ENCODE data around the gene GLRA2. TPM values are rescaled to one million over a fixed set of nuclear protein-coding genes. Genes with fewer than 3 reads are reported as not detected.
"Not testable (repeated sequence)": the region's sequence is repeated elsewhere in the genome, so short reads cannot be mapped to it uniquely, and the experiment has no call there.

The GLRA2 gene
- total and polyA plus RNA-seq, 9 donors: 0.07 to 0.25 (median 0.11) TPM

DNA sequence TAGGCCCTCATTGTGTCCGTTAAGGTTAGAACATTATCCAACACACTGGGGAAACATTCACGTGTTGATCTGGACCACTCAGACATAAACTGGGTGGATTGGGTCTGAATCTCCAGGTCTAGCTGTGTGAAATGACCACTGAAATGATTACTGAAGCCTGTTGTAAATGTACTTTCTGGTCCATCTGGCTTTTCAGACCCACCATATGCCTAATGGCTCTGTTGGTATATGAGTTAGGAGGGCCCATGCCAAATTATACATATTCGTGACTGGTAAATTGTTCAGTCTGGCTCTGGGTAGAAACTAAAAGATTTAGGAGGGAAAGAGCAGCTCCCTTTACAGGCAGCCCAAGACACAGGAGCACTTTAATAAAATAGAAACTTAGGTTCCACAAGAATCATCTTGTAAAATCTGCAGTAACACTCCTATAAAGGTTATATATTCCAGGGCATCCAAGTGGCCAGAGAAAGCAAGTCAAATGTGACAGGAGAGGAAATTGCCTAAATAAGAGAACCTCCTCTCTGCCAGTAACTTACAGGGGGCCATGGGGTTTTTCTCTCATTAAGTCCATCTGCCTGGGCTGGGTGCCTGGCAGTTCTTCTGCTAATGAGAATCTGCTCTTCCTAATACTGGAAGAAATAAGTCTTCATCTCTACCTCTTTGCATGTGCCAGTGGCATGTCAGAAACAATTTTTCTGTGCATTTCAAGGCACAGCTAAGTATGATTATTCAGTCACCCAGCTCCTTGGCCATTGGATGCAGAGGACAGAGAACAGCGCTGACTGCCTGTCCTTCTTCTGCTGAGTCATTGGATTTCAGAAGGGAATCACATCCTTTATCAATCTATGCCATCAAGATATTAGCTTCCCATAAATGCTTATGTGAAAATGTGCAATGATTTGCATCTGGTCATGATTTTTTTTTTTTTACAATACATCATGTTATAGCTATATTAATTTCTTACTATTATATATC lies 112.6 kb downstream of the GLRA2 start:
- WGBS (ENCODE audit: insufficient coverage): no CpG with 5 or more reads among the region's 4 CpGs
- H3K4me1 ChIP-seq (ENCODE audit: control insufficient read depth, insufficient read depth, low read length): no peaks in the 10 kb centered on the region
- no peaks in the 10 kb centered on the region for H3K36me3 ChIP-seq (ENCODE audit: control insufficient read depth, insufficient read depth, low read length)
- H3K4me3 ChIP-seq (ENCODE audit: low read length): no peak overlapping the region
- peaks cover 4% of the 10 kb centered on the region for H3K27me3 ChIP-seq (ENCODE audit: control insufficient read depth, insufficient read depth, low read length)
- H3K27ac ChIP-seq (ENCODE audit: low read length): no peak overlapping the region
- DNase-seq: no peak
- H3K9me3 ChIP-seq (replicated peaks; ENCODE audit: control insufficient read depth, low read depth, low read length): no peaks in the 10 kb centered on the region

GRCh38 chrX:14660970-14661369 lies 131.6 kb downstream of the GLRA2 start:
- Histone ChIP-seq H3K27ac (ENCODE audit: low read length) (no peak overlapping the region), H3K36me3 (ENCODE audit: control insufficient read depth, insufficient read depth, low read length) (no peaks in the 10 kb centered on the region), H3K27me3 (ENCODE audit: control insufficient read depth, insufficient read depth, low read length) (peaks cover 2% of the 10 kb centered on the region), H3K9me3 (replicated peaks; ENCODE audit: control insufficient read depth, low read depth, low read length) (no peaks in the 10 kb centered on the region), H3K4me3 (ENCODE audit: low read length) (no peak overlapping the region), H3K4me1 (ENCODE audit: control insufficient read depth, insufficient read depth, low read length) (no peaks in the 10 kb centered on the region)
- DNase-seq: no peak
- no CpG with 5 or more reads among the region's 2 CpGs for WGBS (ENCODE audit: insufficient coverage)

DNA sequence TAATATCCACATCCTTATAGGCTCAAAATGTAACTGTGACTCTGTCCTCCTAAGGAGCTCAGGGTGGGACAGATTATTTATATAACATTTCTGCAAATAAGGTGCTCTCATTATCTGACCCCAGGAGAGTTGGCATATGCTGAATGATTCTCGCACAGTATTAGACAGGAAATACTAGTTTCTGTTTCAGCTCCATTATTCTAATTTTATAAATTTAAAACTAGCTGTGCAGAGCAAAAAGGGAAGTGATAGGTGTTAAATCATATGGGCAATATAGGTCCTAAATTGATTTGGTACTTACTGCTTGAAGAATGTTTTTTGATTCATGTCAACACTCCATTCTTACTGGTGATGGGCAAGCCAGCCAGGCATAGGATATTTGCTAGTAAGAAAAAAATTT lies 141.5 kb downstream of the GLRA2 start:
- Histone ChIP-seq H3K4me3 (ENCODE audit: low read length) (no peak overlapping the region), H3K27ac (ENCODE audit: low read length) (no peak overlapping the region), H3K27me3 (ENCODE audit: control insufficient read depth, insufficient read depth, low read length) (peaks cover 5% of the 10 kb centered on the region), H3K4me1 (ENCODE audit: control insufficient read depth, insufficient read depth, low read length) (no peaks in the 10 kb centered on the region), H3K36me3 (ENCODE audit: control insufficient read depth, insufficient read depth, low read length) (no peaks in the 10 kb centered on the region), H3K9me3 (replicated peaks; ENCODE audit: control insufficient read depth, low read depth, low read length) (no peaks in the 10 kb centered on the region)
- DNase-seq: no peak
- WGBS (ENCODE audit: insufficient coverage): no CpG with 5 or more reads among the region's 1 CpG

DNA sequence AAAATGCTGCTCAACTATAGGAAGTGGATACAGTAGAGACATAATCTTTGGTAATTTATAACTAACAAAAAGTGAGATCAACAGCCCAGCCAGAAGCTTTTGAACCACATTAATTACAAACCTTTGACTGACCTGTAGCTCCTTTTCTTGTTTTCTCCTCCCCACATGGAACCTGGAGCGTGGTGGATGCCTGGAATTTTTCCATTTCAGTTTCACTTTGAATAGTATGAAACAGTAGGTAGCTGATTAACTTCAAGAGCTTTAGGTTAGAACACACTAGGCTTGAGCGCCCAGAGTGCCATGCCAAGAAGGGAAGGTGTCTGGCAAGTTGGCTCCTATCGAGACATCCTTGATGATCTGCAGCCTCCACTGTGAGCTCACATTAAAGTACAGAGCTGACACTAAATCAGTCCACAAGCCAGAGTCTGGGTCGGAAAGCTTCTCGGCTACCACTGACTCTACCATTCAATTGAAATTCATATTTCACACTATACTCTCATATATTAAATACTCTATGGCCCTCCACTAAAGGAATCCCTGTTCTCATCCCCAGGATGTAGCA lies 143.4 kb downstream of the GLRA2 start:
- Histone ChIP-seq H3K27me3 (ENCODE audit: control insufficient read depth, insufficient read depth, low read length) (peaks cover 5% of the 10 kb centered on the region), H3K27ac (ENCODE audit: low read length) (no peak overlapping the region), H3K4me1 (ENCODE audit: control insufficient read depth, insufficient read depth, low read length) (no peaks in the 10 kb centered on the region), H3K36me3 (ENCODE audit: control insufficient read depth, insufficient read depth, low read length) (no peaks in the 10 kb centered on the region), H3K4me3 (ENCODE audit: low read length) (no peak overlapping the region), H3K9me3 (replicated peaks; ENCODE audit: control insufficient read depth, low read depth, low read length) (no peaks in the 10 kb centered on the region)
- WGBS (ENCODE audit: insufficient coverage): 78% methylated on average over 4 of the region's 5 CpGs
- DNase-seq: no peak

GRCh38 chrX:14673236-14673635 lies 143.9 kb downstream of the GLRA2 start:
- Histone ChIP-seq H3K27me3 (ENCODE audit: control insufficient read depth, insufficient read depth, low read length) (peaks cover 2% of the 10 kb centered on the region), H3K36me3 (ENCODE audit: control insufficient read depth, insufficient read depth, low read length) (no peaks in the 10 kb centered on the region), H3K9me3 (replicated peaks; ENCODE audit: control insufficient read depth, low read depth, low read length) (no peaks in the 10 kb centered on the region), H3K4me3 (ENCODE audit: low read length) (no peak overlapping the region), H3K27ac (ENCODE audit: low read length) (no peak overlapping the region), H3K4me1 (ENCODE audit: control insufficient read depth, insufficient read depth, low read length) (no peaks in the 10 kb centered on the region)
- DNase-seq: no peak
- no CpG with 5 or more reads among the region's 1 CpG for WGBS (ENCODE audit: insufficient coverage)

DNA sequence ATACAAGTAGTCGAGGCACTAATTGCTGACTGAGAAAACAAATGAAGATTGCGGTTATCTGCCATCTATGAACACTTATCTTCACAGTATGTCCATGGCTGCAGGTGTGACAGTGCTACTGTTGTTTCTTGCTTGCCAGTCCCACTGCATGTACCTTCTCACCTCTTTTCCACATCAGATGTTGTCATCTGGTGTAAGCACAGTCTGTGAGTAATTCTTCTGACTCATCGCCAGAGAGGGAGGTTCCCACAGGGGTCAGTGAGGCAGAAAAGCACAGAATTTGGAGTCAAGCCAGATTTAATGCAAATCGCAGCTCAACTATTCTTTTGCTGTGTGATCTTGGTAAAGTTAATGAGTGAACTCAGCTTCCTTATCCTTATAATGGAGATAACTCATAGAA lies 144.4 kb downstream of the GLRA2 start:
- Histone ChIP-seq H3K27ac (ENCODE audit: low read length) (no peak overlapping the region), H3K4me1 (ENCODE audit: control insufficient read depth, insufficient read depth, low read length) (no peaks in the 10 kb centered on the region), H3K9me3 (replicated peaks; ENCODE audit: control insufficient read depth, low read depth, low read length) (no peaks in the 10 kb centered on the region), H3K27me3 (ENCODE audit: control insufficient read depth, insufficient read depth, low read length) (no peaks in the 10 kb centered on the region), H3K4me3 (ENCODE audit: low read length) (no peak overlapping the region), H3K36me3 (ENCODE audit: control insufficient read depth, insufficient read depth, low read length) (no peaks in the 10 kb centered on the region)
- 50% methylated on average over 4 of the region's 4 CpGs for WGBS (ENCODE audit: insufficient coverage)
- peak; percentile 78 for DNase-seq

GRCh38 chrX:14675500-14675899 lies 146.2 kb downstream of the GLRA2 start:
- DNase-seq: no peak
- H3K27ac ChIP-seq (ENCODE audit: low read length): no peak overlapping the region
- H3K4me1 ChIP-seq (ENCODE audit: control insufficient read depth, insufficient read depth, low read length): no peaks in the 10 kb centered on the region
- H3K4me3 ChIP-seq (ENCODE audit: low read length): no peak overlapping the region
- H3K27me3 ChIP-seq (ENCODE audit: control insufficient read depth, insufficient read depth, low read length): no peaks in the 10 kb centered on the region
- no CpG with 5 or more reads among the region's 1 CpG for WGBS (ENCODE audit: insufficient coverage)
- H3K9me3 ChIP-seq (replicated peaks; ENCODE audit: control insufficient read depth, low read depth, low read length): no peaks in the 10 kb centered on the region
- H3K36me3 ChIP-seq (ENCODE audit: control insufficient read depth, insufficient read depth, low read length): no peaks in the 10 kb centered on the region

DNA sequence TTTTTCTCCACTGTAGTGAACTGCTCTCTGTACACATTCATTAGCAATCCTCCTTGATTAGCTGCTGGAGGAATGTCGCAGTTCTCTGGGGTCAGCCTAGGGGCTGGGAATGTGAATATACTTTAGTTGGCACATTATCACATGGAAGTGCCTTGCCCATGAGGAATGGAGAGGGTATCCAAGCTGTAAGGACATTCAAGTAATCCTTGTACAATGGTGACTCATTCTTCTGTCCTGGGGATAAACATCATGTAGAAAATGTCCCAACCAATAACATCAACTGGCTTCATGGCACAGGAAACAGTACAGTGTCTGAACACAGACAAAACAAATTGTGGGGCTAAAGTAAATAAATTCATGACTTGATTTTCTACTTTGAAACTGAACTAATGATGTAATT lies 147.1 kb downstream of the GLRA2 start:
- Histone ChIP-seq H3K27me3 (ENCODE audit: control insufficient read depth, insufficient read depth, low read length) (no peaks in the 10 kb centered on the region), H3K4me1 (ENCODE audit: control insufficient read depth, insufficient read depth, low read length) (no peaks in the 10 kb centered on the region), H3K36me3 (ENCODE audit: control insufficient read depth, insufficient read depth, low read length) (no peaks in the 10 kb centered on the region), H3K27ac (ENCODE audit: low read length) (no peak overlapping the region), H3K4me3 (ENCODE audit: low read length) (no peak overlapping the region), H3K9me3 (replicated peaks; ENCODE audit: control insufficient read depth, low read depth, low read length) (no peaks in the 10 kb centered on the region)
- no CpG with 5 or more reads among the region's 1 CpG for WGBS (ENCODE audit: insufficient coverage)
- no peak for DNase-seq

- not testable (repeated sequence) for H3K27me3 ChIP-seq (ENCODE audit: control insufficient read depth, insufficient read depth, low read length); H3K4me1 ChIP-seq (ENCODE audit: control insufficient read depth, insufficient read depth, low read length); H3K9me3 ChIP-seq (replicated peaks; ENCODE audit: control insufficient read depth, low read depth, low read length); H3K36me3 ChIP-seq (ENCODE audit: control insufficient read depth, insufficient read depth, low read length); DNase-seq; H3K27ac ChIP-seq (ENCODE audit: low read length); H3K4me3 ChIP-seq (ENCODE audit: low read length)
- WGBS (ENCODE audit: insufficient coverage): 85% methylated on average over 2 of the region's 10 CpGs
Measured at GRCh38 chrX:14688331-14688730, 159.0 kb downstream of the GLRA2 start.

GRCh38 chrX:14690553-14690952 lies 161.2 kb downstream of the GLRA2 start:
- Histone ChIP-seq H3K36me3 (ENCODE audit: control insufficient read depth, insufficient read depth, low read length) (no peaks in the 10 kb centered on the region), H3K4me1 (ENCODE audit: control insufficient read depth, insufficient read depth, low read length) (no peaks in the 10 kb centered on the region), H3K27me3 (ENCODE audit: control insufficient read depth, insufficient read depth, low read length) (no peaks in the 10 kb centered on the region), H3K9me3 (replicated peaks; ENCODE audit: control insufficient read depth, low read depth, low read length) (no peaks in the 10 kb centered on the region), H3K27ac (ENCODE audit: low read length) (no peak overlapping the region), H3K4me3 (ENCODE audit: low read length) (no peak overlapping the region)
- WGBS (ENCODE audit: insufficient coverage): 83% methylated on average over 5 of the region's 8 CpGs
- DNase-seq: peak; percentile 2
